GM18517 (cell line): ENCODE data around the gene ANXA11.
"Not testable (repeated sequence)": the region's sequence is repeated elsewhere in the genome, so short reads cannot be mapped to it uniquely, and the experiment has no call there.

Experiments used
- ATAC-seq: cut with Tn5 transposase; IDR thresholded peaks from one replicate; pipeline ENCODE4 v1.9.1; 2021; ENCODE audit warnings: mild to moderate bottlenecking, moderate library complexity; ENCODE audit not compliant: unreplicated experiment

Gene ANXA11

GRCh38 chr10:80149123-80149522, 56.2 kb downstream of the ANXA11 start:
- no peak for ATAC-seq

GRCh38 chr10:80148166-80148805, 57.1 kb downstream of the ANXA11 start:
- no peak for ATAC-seq

- no peak for ATAC-seq
Observed at GRCh38 chr10:80146918-80147317, 58.4 kb downstream of the ANXA11 start.

- not testable (repeated sequence) for ATAC-seq
Observed at GRCh38 chr10:80145406-80146308, 59.7 kb downstream of the ANXA11 start.

GRCh38 chr10:80144696-80145131, 60.6 kb downstream of the ANXA11 start:
- no peak for ATAC-seq

- no peak for ATAC-seq
Observed at GRCh38 chr10:80144067-80144695, 61.2 kb downstream of the ANXA11 start.

- no peak for ATAC-seq
Observed at GRCh38 chr10:80141696-80142460, 63.5 kb downstream of the ANXA11 start.

GRCh38 chr10:80140251-80140650, 65.1 kb downstream of the ANXA11 start:
- ATAC-seq = no peak

GRCh38 chr10:80139265-80139664, 66.1 kb downstream of the ANXA11 start:
- no peak for ATAC-seq

- no peak for ATAC-seq
Observed at GRCh38 chr10:80137920-80138319, 67.4 kb downstream of the ANXA11 start.

GRCh38 chr10:80137031-80137862, 68.1 kb downstream of the ANXA11 start:
- no peak for ATAC-seq

GRCh38 chr10:80136134-80136571, 69.2 kb downstream of the ANXA11 start:
- no peak for ATAC-seq

- not testable (repeated sequence) for ATAC-seq
Observed at GRCh38 chr10:80133687-80134086, 71.7 kb downstream of the ANXA11 start.

GRCh38 chr10:80133206-80133605, 72.1 kb downstream of the ANXA11 start:
- ATAC-seq = no peak

GRCh38 chr10:80132299-80133139, 72.8 kb downstream of the ANXA11 start, which contains the start of gene PLAC9:
Gene PLAC9, plus strand, starts transcription at chr10:80132730. Its CDS starts 33 bp downstream, at chr10:80132763.
- no peak for ATAC-seq

GRCh38 chr10:80131499-80131901, 73.8 kb downstream of the ANXA11 start:
- ATAC-seq = no peak

GRCh38 chr10:80126876-80127275, 78.5 kb downstream of the ANXA11 start:
- ATAC-seq = no peak

- ATAC-seq = no peak
Observed at GRCh38 chr10:80122746-80123145, 82.6 kb downstream of the ANXA11 start.
